ENCODE data around the gene THOC2.
"Not testable (repeated sequence)": the region's sequence is repeated elsewhere in the genome, so short reads cannot be mapped to it uniquely, and the experiment has no call there.

Gene THOC2, protein sequence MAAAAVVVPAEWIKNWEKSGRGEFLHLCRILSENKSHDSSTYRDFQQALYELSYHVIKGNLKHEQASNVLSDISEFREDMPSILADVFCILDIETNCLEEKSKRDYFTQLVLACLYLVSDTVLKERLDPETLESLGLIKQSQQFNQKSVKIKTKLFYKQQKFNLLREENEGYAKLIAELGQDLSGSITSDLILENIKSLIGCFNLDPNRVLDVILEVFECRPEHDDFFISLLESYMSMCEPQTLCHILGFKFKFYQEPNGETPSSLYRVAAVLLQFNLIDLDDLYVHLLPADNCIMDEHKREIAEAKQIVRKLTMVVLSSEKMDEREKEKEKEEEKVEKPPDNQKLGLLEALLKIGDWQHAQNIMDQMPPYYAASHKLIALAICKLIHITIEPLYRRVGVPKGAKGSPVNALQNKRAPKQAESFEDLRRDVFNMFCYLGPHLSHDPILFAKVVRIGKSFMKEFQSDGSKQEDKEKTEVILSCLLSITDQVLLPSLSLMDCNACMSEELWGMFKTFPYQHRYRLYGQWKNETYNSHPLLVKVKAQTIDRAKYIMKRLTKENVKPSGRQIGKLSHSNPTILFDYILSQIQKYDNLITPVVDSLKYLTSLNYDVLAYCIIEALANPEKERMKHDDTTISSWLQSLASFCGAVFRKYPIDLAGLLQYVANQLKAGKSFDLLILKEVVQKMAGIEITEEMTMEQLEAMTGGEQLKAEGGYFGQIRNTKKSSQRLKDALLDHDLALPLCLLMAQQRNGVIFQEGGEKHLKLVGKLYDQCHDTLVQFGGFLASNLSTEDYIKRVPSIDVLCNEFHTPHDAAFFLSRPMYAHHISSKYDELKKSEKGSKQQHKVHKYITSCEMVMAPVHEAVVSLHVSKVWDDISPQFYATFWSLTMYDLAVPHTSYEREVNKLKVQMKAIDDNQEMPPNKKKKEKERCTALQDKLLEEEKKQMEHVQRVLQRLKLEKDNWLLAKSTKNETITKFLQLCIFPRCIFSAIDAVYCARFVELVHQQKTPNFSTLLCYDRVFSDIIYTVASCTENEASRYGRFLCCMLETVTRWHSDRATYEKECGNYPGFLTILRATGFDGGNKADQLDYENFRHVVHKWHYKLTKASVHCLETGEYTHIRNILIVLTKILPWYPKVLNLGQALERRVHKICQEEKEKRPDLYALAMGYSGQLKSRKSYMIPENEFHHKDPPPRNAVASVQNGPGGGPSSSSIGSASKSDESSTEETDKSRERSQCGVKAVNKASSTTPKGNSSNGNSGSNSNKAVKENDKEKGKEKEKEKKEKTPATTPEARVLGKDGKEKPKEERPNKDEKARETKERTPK (N-terminal part only)

DNA sequence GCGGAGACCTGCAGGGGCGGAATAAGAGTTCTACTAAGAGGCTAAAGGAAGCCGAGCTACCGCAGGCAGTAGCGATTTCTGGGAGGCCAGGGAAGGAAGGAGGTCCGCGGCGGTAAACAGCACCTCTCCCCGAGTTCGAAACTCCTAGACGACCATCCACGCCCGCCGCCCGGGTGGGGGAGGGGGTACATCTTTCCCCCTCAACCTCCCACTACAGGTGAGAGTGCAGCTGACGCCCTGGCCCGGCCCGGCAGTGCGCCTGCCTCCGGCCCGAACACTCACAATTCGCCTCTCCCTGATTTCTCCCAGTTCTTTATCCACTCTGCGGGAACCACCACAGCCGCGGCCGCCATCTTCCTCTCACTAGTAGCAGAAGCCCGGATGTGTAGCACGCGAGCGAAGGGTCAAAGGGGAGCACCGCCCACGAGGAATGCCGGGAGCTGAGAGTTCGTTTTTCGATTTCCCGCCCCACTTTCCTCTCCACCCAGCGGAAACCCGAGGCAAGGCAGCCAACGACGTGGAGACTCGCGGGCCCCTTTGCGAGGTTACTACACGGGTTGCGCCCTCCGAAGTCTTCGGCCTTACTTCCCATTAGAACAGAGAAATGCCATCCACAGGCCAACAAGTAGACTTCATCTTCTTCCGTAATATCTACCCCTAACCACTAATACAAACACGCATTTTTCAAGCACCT lies at the start of gene THOC2:
Gene THOC2, minus strand, starts transcription at position 383 of the 694 bp plus-strand sequence. Its CDS starts 30 bp downstream, at position 353.
- peak; percentile 80 for DNase-seq

GRCh38 chrX:123781786-123782185 lies 48.9 kb upstream of the THOC2 start:
- not testable (repeated sequence) for DNase-seq

DNA sequence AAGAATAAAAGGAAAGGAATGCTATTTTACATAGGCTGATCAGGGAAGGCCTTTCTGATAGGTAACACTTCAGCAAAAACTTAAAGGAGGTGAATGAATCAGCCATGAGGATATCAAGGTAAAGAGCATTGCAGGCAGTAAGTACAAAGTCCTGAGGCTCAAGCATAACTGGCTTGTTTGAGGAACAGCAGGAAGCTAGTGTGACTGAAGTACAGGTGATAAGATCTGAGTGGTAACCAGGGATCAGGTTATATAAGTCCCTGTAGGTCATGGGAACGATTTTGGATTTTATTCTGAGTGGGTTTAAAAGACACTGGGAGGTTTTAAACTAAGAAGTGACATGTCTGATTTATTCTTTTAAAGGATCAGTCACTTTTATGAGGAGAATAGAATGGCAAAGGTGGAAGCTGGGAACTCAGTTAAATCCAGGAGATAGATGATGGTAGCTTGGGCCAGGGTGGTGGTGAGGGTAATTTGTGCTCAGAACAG lies 47.1 kb upstream of the THOC2 start:
- no peak for DNase-seq

DNA sequence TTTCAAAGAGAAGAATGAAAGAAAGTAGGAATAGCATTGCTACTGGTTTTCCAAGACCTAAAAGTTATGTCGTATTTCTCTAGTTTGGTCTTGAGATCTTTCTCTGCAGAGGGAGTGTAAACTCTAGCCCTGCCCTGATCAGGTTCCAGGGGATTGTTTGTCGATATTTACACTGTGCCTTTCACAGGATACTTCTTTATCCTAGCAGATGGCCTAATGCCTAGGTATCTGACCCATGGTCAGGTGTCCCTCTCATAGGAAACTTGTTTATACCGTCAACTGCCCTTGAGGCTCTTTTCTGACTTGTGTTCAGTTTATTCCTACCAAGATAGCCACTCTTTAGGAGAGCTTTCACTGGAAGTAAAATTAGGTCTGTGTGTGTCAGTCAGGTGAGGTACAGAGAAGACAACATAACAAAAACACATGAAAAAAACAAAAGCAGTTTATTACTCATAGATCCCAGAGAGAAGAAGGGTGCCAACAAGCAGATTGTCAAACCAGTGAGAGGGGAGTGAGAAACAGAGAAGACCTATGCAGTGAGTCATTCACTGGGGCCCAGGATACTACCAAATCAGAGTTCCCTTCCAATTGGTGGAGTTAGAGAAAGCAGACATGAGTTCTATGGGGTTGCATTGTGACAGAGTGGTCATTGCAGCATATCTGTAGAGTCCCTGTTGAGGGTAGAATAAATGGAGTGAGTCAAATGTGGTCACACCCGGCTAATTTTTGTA lies 40.6 kb upstream of the THOC2 start:
- DNase-seq, result no peak

GRCh38 chrX:123771449-123772064 lies 38.7 kb upstream of the THOC2 start:
- DNase-seq, result no peak

- peak; percentile 70 for DNase-seq
Observed at GRCh38 chrX:123764967-123765871, 32.4 kb upstream of the THOC2 start.

- not testable (repeated sequence) for DNase-seq
Observed at GRCh38 chrX:123759849-123760248, 27.0 kb upstream of the THOC2 start.

DNA sequence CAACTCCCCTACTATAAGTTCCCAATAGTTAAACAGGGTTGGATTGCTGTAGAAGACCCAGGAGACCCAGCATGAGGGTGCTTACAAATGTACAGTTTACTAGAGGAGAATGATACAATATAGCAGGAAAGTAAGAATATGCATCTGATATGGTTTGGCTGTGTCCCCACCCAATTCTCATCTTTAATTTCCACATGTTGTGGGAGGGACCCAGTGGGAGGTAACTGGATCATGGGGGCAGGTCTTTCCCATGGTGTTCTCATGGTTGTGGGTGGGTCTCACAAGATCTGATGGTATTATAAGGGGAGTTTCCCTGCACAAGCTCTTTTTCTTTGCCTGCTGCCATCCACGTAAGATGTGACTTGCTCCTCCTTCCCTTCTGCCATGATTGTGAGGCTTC lies 24.9 kb upstream of the THOC2 start:
- not testable (repeated sequence) for DNase-seq

GRCh38 chrX:123756320-123756719 lies 23.5 kb upstream of the THOC2 start:
- DNase-seq, result no peak

GRCh38 chrX:123755107-123755506 lies 22.3 kb upstream of the THOC2 start:
- no peak for DNase-seq

DNA sequence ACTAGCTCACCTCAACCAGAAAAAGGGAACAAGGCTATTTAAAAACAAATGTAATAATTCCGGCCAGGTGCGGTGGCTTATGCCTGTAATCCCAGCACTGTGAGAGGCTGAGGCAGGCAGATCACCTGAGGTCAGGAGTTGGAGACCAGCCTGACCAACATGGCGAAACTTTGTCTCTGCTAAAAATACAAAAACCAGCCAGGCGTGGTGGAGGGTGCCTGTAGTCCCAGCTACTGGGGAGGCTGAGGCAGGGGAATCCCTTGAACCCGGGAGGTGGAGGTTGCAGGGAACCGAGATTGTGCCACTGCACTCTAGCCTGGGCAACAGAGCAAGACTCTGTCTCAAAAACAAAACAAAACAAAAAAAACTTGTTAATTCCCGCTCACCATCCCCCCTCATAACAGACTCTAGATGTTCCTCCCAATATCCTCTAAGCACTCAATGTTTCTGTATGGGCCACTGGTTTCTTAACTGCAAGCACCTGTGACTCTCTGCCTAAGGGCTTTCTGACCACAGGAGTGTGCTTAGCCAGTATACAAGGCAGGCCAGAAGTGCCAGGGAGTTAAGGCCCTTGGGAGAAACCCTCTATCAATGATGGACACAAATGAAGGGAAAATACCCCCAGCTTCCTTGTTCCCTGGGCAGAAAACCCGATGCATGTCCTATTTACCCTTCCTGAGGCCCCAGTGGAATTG lies 21.0 kb upstream of the THOC2 start:
- no peak for DNase-seq

DNA sequence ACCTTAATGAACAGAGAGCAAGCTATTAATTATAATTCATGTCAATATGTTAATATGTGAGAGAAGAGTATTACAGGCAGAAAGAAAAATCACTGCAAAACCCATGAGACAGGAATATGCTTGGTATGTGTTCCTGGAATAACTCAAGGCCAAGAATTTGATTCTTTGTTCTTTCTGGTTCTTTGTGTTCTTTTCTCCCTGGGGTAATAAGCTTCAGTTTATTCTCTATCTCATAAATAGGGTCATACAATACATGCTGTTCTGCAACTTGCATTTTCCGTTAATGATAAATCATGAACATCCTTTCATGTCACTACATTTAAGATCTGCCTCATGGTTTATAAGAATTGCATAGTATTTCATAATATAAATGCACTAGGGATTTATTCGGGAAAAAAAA lies 16.8 kb upstream of the THOC2 start:
- no peak for DNase-seq

DNA sequence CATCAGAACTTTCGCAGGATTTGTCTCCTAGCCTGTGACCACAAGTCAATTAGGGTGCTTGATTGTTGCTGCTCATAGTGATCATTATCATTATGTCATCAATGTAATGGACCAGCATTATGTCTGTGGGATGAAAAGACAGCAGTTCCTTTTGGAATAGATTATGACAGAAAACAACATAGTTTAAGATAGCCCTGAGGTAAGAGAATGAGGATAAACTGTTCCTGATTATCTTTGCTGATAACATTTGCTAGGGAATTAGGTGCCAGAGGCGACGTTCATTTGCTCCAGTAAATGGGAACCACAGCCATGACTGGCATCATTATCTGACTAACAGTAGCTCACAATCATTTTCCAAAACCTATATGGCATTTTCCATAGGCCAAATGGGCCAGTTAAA lies 12.7 kb upstream of the THOC2 start:
- no peak for DNase-seq

- no peak for DNase-seq
Observed at GRCh38 chrX:123743312-123743711, 10.5 kb upstream of the THOC2 start.

DNA sequence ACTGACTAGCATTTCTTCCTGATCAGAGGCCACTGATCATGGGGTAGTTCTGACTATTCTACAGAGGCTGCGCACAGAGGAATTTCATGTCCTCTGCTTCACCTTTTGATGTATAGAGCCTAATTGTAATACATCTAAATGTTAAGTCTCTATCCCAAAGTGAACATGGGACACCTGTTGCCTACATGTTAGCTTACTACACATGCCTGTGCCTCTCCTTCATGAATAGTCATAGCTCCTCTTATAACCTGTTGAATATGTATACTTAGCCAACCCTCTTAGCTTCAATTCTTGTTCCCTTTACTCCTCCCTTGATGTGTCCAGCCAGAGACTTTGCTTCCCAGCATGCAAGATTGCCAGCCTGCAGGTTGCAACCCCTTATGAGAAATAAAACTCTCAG lies 9.6 kb upstream of the THOC2 start:
- no peak for DNase-seq

DNA sequence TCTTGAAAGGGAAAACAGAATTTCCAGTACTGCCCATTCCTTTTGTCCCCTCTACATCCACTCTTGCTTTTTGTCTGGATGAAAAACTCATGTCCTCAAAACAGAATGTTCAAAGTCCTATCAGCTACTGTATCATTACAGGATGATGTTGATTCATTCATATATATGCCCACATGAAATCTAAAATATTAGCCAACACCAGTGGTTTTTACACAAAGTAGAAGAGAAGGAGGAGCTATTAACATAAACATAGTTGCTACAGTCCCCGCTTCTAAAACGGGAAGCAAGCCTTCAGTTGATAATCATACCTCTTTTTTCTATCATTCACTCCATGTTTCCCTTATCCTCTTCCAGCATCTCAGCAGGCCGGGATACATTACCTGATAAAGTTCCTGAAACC lies 7.7 kb upstream of the THOC2 start:
- DNase-seq, result no peak

GRCh38 chrX:123740006-123740405 lies 7.2 kb upstream of the THOC2 start:
- DNase-seq, result no peak

GRCh38 chrX:123739474-123739873 lies 6.6 kb upstream of the THOC2 start:
- DNase-seq, result no peak

GRCh38 chrX:123738378-123738940 lies 5.6 kb upstream of the THOC2 start:
- no peak for DNase-seq

Data from NCI-H2171 (cell line).